B cell (primary cell): ENCODE data around the gene DIP2A.

ENCODE experiments used
- CTCF ChIP-seq: fragments of 200-600 bp; IDR thresholded peaks from one replicate; pipeline ENCODE4 v1.8.0; 2022; ENCODE audit warnings: antibody characterized with exemption, mild to moderate bottlenecking
- EZH2 ChIP-seq: IDR thresholded peaks from 2 replicates; pipeline ENCODE4 v1.6.1; 2012; ENCODE audit warnings: borderline replicate concordance, low read depth, mild to moderate bottlenecking, moderate library complexity, low read length; ENCODE audit not compliant: insufficient read depth, poor library complexity, severe bottlenecking

- TF ChIP-seq CTCF (no peak), EZH2 (no peak)
Measured at GRCh38 chr21:46518983-46519583, 60.4 kb downstream of the DIP2A start.
